Stomach (tissue), 9 donors: ENCODE results near the gene THTPA. TPM values are rescaled to one million over a fixed set of nuclear protein-coding genes. Genes with fewer than 3 reads are reported as not detected.

ENCODE experiments used
- DNase-seq, 2 donors: peaks; one replicate each; pipeline versions ENCODE4 v3.0.0 to v3.0.0-alpha.2; 2013 to 2019
- H3K27ac ChIP-seq, 5 donors: fragments of 200-600 bp in 4 of 5; sonication (generic) in 4 of 5; one replicate each; pipeline ENCODE4 v1.5.1; 2013 to 2019; ENCODE audit warnings: mild to moderate bottlenecking in 1 of 5, moderate library complexity in 1 of 5
- H3K27me3 ChIP-seq, 3 donors: fragments of 200-600 bp; sonication (generic); one replicate each; pipeline ENCODE4 v1.5.1; 2017 to 2019; ENCODE audit warnings: mixed run types in 1 of 3
- H3K36me3 ChIP-seq, 4 donors: fragments of 200-600 bp; sonication (generic); 1 replicate in 3 of 4; 2 replicates in 1 of 4; pipeline ENCODE4 v1.5.1; 2016 to 2019
- H3K4me1 ChIP-seq, 4 donors: fragments of 200-600 bp; sonication (generic); one replicate each; pipeline ENCODE4 v1.5.1; 2016 to 2019
- H3K4me3 ChIP-seq, 4 donors: fragments of 200-600 bp; sonication (generic) in 3 of 4; one replicate each; pipeline ENCODE4 v1.5.1; 2016 to 2019; ENCODE audit warnings: mild to moderate bottlenecking in 1 of 4
- H3K9me3 ChIP-seq, 4 donors: fragments of 200-600 bp; sonication (generic); one replicate each; pipeline ENCODE4 v1.5.1; 2016 to 2019
- EP300 ChIP-seq: sonication (generic); formaldehyde crosslinking; IDR thresholded peaks from one replicate; pipeline ENCODE4 v1.6.1; 2017; ENCODE audit warnings: antibody characterized with exemption
- POLR2A ChIP-seq, 4 donors: fragments of 450-650 bp; IDR thresholded peaks; one replicate each; pipeline ENCODE4 v1.6.1; 2016; ENCODE audit warnings: antibody characterized with exemption in 4 of 4, control low read depth in 2 of 4, mild to moderate bottlenecking in 1 of 4, moderate library complexity in 1 of 4
- POLR2AphosphoS5 ChIP-seq, 3 donors: sonication (generic); formaldehyde crosslinking; IDR thresholded peaks; one replicate each; pipeline ENCODE4 v1.6.1; 2016; ENCODE audit warnings: antibody characterized with exemption in 3 of 3
- WGBS, 5 donors: extraction: QIAGEN DNeasy Blood & Tissue Kit in 3 of 5; methylation state at CpG; one replicate each; pipeline versions ENCODE4 v1.1.5 to v1.1.7; 2013 to 2018; 5-methylcytosine and 5-hydroxymethylcytosine counted together
- intact Hi-C: fragments of 100-400 bp; cut with DNase I; formaldehyde crosslinking; loops from one replicate; pipeline ENCODE4 v1.15.1; 2023; ENCODE audit warnings: low total_unique reads
- polyA plus RNA-seq, 3 donors: library from polyadenylated mRNA; stranded (reverse); fragments of 200-250 nt; gene quantifications; one replicate each; pipeline ENCODE4 v1.2.3, GENCODE V29; 2013
- total RNA-seq, 5 donors: library from RNA; depleted of rRNA; stranded (reverse); fragments of >200 nt; gene quantifications; one replicate each; pipeline versions ENCODE4 v1.1.0 to v1.2.3, GENCODE V29; 2014 to 2016
- TF ChIP-seq, protein P1 (sequence below), 7 experiments: fragments of 450-650 bp in 4 of 7; fragments of 200-600 bp in 3 of 7; sonication (generic) in 3 of 7; IDR thresholded peaks; one replicate each; pipeline ENCODE4 v1.5.1; 2016 to 2019; ENCODE audit warnings: antibody characterized with exemption in 7 of 7, control low read depth in 2 of 7, mild to moderate bottlenecking in 1 of 7
- donor health status: healthy with polysubstance abuse.
- donor health status: Bipolar disorder and iron deficiency.
- donor health status: healthy.

The THTPA gene
- total and polyA plus RNA-seq, 8 donors, result 8.5 to 170 (median 16.3) TPM

GRCh38 chr14:23557946-23558345 is 1.9 kb downstream of the THTPA start:
- Histone ChIP-seq H3K9me3 (no peaks in the 10 kb centered on the region), H3K27me3 (no peaks in the 10 kb centered on the region), H3K27ac (peak overlapping the region in 3 of 5 donors; percentile 95 to 99 (median 98)), H3K36me3 (peaks cover 29 to 47% (median 45%) of the 10 kb centered on the region in 4 donors), H3K4me1 (peaks cover 18 to 45% (median 34%) of the 10 kb centered on the region in 4 donors), H3K4me3 (no peak overlapping the region)
- TF ChIP-seq POLR2AphosphoS5 (IDR thresholded peaks at IDR 0.05) (no peak), POLR2A (IDR thresholded peaks at IDR 0.05) (no peak), EP300 (no peak)
- TF ChIP-seq, protein P1, sequence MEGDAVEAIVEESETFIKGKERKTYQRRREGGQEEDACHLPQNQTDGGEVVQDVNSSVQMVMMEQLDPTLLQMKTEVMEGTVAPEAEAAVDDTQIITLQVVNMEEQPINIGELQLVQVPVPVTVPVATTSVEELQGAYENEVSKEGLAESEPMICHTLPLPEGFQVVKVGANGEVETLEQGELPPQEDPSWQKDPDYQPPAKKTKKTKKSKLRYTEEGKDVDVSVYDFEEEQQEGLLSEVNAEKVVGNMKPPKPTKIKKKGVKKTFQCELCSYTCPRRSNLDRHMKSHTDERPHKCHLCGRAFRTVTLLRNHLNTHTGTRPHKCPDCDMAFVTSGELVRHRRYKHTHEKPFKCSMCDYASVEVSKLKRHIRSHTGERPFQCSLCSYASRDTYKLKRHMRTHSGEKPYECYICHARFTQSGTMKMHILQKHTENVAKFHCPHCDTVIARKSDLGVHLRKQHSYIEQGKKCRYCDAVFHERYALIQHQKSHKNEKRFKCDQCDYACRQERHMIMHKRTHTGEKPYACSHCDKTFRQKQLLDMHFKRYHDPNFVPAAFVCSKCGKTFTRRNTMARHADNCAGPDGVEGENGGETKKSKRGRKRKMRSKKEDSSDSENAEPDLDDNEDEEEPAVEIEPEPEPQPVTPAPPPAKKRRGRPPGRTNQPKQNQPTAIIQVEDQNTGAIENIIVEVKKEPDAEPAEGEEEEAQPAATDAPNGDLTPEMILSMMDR (IDR thresholded peaks at IDR 0.05), result no peak
- intact Hi-C loops, result no loop called here
- 76 to 93% (median 88%) methylated on average over 1 of the region's 1 CpG for WGBS, 5 donors
- no peak for DNase-seq

- 55 to 75% (median 69%) methylated on average over 10 of the region's 10 CpGs for WGBS, 5 donors
- H3K27ac ChIP-seq, result peak overlapping the region in 1 of 5 donors; percentile 8
- intact Hi-C loops, result no loop called here
- H3K27me3 ChIP-seq, result no peaks in the 10 kb centered on the region
- peaks cover 18 to 50% (median 36%) of the 10 kb centered on the region in 4 donors for H3K4me1 ChIP-seq
- no peak for DNase-seq
- TF ChIP-seq EP300, result no peak
- TF ChIP-seq, protein P1 (IDR thresholded peaks at IDR 0.05), result no peak
- no peak for TF ChIP-seq POLR2A (IDR thresholded peaks at IDR 0.05)
- TF ChIP-seq POLR2AphosphoS5 (IDR thresholded peaks at IDR 0.05), result no peak
- H3K4me3 ChIP-seq, result no peak overlapping the region
- H3K36me3 ChIP-seq, result peaks cover 34 to 52% (median 48%) of the 10 kb centered on the region in 4 donors
- no peaks in the 10 kb centered on the region for H3K9me3 ChIP-seq
Measured at GRCh38 chr14:23558346-23559009, 2.4 kb downstream of the THTPA start.

DNA sequence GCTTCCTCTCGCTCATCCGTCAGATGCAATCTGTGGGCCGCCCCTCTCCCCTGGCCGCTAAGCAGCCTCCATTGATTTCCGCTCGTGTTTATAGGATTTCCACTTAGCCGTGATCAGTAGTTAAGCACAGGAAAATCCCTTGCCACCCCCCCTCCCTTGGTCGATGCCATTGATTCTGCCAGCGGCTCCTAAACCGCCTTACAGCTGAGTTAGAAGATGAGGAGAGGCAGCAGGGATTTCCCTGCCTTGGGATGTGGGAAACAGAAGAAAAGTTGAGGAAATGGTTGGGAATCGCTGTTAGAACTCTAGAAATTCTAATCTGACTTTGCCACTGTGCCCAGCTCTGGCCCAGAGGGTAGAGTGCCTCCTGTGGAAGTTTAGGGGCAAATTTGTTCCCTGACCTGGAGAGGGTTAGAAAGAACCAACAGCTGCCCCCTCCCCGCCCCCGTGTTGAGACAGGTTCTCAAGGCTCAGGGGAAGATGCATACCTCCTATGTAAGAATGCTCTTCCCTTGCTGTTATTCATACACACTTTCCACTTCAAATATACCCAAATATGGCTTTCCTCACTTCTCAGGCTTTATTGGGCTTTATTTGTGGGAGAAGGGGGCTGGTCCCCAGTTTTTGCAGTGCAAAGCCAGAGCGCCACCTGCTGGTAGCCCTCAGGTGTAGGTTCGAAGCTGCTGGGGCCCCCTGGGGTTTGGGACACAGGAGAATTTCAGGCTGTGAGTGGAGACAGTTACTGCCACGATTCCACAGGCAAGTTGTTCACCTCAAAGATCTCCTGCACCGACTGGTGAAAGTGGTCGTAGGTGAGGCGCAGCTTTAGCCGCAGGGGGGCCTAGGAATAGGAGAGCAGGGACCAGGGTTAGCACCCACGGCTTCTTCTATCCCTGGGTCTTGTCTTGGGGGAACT is 3.2 kb downstream of the THTPA start:
- TF ChIP-seq, protein P1 (IDR thresholded peaks at IDR 0.05), result peak in 5 of 7 experiments; percentile 34 to 85 (median 76)
- no peak for TF ChIP-seq POLR2AphosphoS5 (IDR thresholded peaks at IDR 0.05)
- Histone ChIP-seq H3K27ac (peak overlapping the region in 1 of 5 donors; percentile 8), H3K9me3 (no peaks in the 10 kb centered on the region), H3K36me3 (peaks cover 41 to 60% (median 54%) of the 10 kb centered on the region in 4 donors), H3K4me1 (peaks cover 18 to 54% (median 40%) of the 10 kb centered on the region in 4 donors), H3K27me3 (no peaks in the 10 kb centered on the region), H3K4me3 (no peak overlapping the region)
- intact Hi-C loops, result no loop called here
- peak; percentile 59 to 79 for DNase-seq
- 67 to 76% (median 69%) methylated on average over 21 of the region's 21 CpGs for WGBS, 5 donors

DNA sequence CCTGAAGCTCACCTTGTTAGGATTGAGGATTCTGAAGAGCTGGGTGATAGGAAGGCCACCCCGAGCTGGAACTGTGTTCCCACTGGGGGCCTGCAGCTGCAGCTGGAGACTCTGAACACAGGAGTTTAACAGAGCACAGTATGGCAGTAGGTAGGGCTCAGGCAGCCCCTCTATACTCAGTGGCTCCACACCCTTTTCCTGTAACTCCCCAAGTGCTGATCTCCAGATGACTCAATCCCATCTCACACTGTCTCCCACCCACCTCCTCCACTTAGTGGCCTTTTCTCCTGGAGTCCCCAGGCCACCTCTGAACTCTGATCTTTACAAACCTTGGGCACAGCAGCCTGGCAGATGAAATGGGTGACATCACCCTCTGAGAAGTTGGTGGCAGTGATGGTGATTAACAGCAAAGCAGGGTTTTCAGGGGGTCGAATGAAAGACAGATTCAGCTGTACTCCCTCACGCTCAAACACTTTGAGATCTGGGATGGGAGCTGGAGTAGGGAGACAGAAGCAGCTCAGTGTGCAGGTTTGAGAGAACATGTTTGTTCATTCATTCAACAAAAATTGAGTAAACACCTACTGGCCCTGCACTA is 4.0 kb downstream of the THTPA start:
- Histone ChIP-seq H3K27me3 (no peaks in the 10 kb centered on the region), H3K36me3 (peaks cover 43 to 67% (median 61%) of the 10 kb centered on the region in 4 donors), H3K9me3 (no peaks in the 10 kb centered on the region), H3K4me1 (peaks cover 18 to 54% (median 42%) of the 10 kb centered on the region in 4 donors), H3K4me3 (no peak overlapping the region), H3K27ac (no peak overlapping the region)
- no peak for DNase-seq
- WGBS, 5 donors, result 78 to 88% (median 87%) methylated on average over 3 of the region's 3 CpGs
- intact Hi-C loops, result loop anchor here (10.0 kb wide), 1 partner anchor 235 kb away; the partner anchor contains the start of gene PABPN1
- TF ChIP-seq EP300, result no peak
- TF ChIP-seq, protein P1 (IDR thresholded peaks at IDR 0.05), result no peak
- no peak for TF ChIP-seq POLR2AphosphoS5 (IDR thresholded peaks at IDR 0.05)
- TF ChIP-seq POLR2A (IDR thresholded peaks at IDR 0.05), result no peak
